Left renal pelvis (tissue), 4 donors: ENCODE measurements around the gene MAPK4. TPM values are rescaled to one million over a fixed set of nuclear protein-coding genes. Genes with fewer than 3 reads are reported as not detected.

Experiments
- DNase-seq, 4 donors: peaks; one replicate each; pipeline ENCODE4 v3.0.0-alpha.2; 2013; ENCODE audit warnings: low read depth in 4 of 4, low spot score in 3 of 4
- polyA plus RNA-seq, 4 donors: library from polyadenylated mRNA; unstranded; fragments of 120-200 nt; gene quantifications; one replicate each; pipeline ENCODE4 v1.2.1, GENCODE V29; 2013; ENCODE audit not compliant: insufficient read length in 4 of 4

MAPK4 gene
- polyA plus RNA-seq, 4 donors, result 1.7 to 10.1 (median 8.9) TPM

GRCh38 chr18:50649821-50650220 lies 89.9 kb downstream of the MAPK4 start:
- no peak for DNase-seq

DNA sequence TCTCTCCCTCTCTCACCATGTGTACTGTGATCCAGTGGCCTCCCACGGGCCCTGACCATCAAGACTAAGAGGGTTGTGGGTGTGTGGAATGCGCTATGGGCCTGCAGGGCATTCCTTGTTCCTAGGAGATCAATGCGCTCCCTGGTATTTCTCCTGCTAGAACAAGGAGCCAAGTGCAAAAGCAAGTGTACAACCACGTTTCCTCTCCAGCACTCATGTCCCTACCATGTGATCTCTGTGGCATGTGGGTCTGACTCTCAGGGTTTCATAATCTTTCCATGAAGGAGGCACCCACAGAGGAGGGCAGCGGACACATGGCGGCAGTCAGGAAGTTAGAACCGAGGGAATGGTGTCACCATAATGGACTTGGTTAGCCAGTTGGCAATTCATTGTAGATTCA lies 91.4 kb downstream of the MAPK4 start:
- no peak for DNase-seq

- DNase-seq, result no peak
Observed at GRCh38 chr18:50653402-50654093, 93.7 kb downstream of the MAPK4 start.

GRCh38 chr18:50654211-50654610 lies 94.3 kb downstream of the MAPK4 start:
- no peak for DNase-seq

GRCh38 chr18:50654658-50655550 lies 95.0 kb downstream of the MAPK4 start:
- no peak for DNase-seq

- no peak for DNase-seq
Observed at GRCh38 chr18:50656396-50656795, 96.5 kb downstream of the MAPK4 start.

DNA sequence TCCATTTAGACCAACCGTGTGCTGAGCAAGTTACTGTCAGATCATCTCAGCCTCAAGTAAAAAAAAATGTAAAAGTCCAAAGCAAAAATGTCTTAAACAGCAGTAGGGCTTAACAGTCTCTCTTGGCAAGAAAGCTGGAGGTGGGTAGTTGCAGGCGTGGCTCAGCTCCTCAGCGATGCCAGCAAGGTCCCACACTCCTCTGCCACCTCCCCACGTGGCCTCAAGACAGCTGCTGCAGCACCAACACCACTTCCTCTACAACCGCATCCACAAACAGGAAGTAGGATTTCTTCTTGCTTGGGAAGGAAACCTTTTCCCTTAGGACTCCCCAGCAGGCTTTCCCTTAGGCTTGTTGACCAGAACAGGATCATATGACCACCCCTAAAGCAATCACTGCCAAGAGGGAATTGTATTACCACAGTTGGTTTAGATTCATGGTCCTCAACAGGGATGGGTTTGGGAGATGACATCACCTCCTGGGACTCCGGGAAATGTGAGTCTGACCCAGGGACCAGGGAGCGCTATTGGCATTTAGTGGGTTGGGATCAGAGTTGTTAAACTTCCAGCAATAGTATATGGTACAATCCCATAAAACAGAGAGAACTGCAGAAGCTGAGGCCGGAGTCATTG lies 97.1 kb downstream of the MAPK4 start:
- DNase-seq, result no peak

DNA sequence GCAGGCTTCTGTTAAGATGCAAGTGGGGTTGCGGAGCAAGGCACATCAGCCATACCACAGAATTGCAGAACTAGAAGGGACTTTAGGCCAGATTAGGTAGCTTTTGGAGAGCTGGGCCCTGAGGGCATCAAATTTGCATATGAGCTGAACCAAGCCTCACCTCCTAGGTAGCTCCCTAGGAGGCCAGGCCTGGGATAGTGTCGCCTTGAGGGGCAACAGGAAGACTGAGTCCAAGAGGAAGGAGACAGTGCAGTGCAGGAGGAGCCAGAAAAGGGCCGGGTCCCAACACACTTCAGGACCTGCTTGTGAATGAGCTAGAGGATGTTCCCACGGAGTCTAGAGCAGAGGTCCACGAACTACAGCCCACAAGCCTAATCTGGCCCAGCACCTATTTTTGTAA lies 98.7 kb downstream of the MAPK4 start:
- no peak for DNase-seq

- no peak for DNase-seq
Observed at GRCh38 chr18:50659091-50660003, 99.5 kb downstream of the MAPK4 start.

- DNase-seq, result no peak
Observed at GRCh38 chr18:50661013-50661412, 101.1 kb downstream of the MAPK4 start.

DNA sequence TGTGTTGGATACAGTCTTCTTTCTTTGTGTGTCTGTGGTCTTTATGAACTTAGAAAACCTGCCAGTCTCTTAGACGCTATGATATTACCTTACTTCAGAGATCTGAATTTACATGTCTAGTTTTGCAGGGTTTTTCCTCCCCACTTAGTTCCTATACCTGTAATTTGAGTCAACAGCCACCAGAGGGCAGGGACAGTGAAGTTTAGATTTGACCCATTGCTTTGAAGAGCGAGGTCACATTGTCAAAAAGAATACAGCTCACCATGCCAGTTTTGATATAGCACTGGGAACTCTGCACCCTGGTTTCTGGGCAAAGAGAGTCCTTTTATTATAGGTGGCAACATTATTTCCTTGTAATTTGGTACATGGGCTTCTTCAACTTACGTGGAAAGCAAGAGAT lies 102.3 kb downstream of the MAPK4 start:
- DNase-seq, result no peak

- DNase-seq, result no peak
Observed at GRCh38 chr18:50662775-50663383, 103.0 kb downstream of the MAPK4 start.

DNA sequence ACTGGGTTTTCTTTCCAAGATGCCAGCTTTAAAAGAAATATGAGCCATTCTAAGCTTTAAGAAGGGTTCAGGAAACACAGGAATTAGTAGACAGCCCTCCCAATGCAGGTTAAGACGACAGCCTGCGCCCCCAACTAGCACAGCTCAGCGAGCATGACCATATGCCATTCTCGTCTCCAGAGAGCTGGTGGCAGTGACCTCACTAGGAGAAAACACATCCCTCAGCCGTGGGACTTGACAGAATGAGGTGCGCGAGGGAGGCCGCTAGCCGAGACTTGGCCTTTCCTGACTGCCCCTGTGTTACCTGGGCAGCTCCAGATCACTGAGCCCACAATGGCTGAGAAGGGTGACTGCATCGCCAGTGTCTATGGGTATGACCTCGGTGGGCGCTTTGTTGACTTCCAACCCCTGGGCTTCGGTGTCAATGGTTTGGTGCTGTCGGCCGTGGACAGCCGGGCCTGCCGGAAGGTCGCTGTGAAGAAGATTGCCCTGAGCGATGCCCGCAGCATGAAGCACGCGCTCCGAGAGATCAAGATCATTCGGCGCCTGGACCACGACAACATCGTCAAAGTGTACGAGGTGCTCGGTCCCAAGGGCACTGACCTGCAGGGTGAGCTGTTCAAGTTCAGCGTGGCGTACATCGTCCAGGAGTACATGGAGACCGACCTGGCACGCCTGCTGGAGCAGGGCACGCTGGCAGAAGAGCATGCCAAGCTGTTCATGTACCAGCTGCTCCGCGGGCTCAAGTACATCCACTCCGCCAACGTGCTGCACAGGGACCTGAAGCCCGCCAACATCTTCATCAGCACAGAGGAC lies 103.9 kb downstream of the MAPK4 start:
- DNase-seq, result no peak

- no peak for DNase-seq
Observed at GRCh38 chr18:50665015-50665414, 105.1 kb downstream of the MAPK4 start.

GRCh38 chr18:50665519-50665918 lies 105.6 kb downstream of the MAPK4 start:
- DNase-seq, result no peak

GRCh38 chr18:50666536-50666935 lies 106.6 kb downstream of the MAPK4 start:
- no peak for DNase-seq

DNA sequence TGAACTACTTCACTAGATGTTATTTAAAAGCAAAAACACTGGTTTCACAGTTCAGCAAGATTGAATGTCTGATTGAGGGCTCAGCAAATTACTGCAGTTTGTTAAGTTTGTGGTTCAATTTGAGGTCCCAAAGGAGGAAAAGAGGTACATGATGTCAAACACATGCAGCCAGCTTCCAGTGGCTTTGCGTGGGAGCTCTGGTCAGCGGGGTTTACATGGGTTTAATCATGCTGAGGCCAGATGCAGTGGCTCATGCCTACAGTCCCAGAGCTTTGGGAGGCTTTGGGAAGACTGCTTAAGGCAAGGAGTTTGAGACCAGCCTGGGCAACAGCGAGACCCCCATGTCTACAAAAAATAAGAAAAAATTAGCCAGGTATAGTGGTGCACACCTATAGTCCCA lies 111.5 kb downstream of the MAPK4 start:
- no peak for DNase-seq

GRCh38 chr18:50674307-50674980 lies 114.6 kb downstream of the MAPK4 start:
- no peak for DNase-seq

GRCh38 chr18:50675043-50675442 lies 115.2 kb downstream of the MAPK4 start:
- DNase-seq, result no peak
